CD4-positive, CD25-positive, alpha-beta regulatory T cell (primary cell): ENCODE measurements around the gene GSDME. TPM values are rescaled to one million over a fixed set of nuclear protein-coding genes. Genes with fewer than 3 reads are reported as not detected.

Experiments
- ATAC-seq, 2 donors: fragments of 150-1000 bp; cut with Tn5 transposase; one replicate each; pipeline ENCODE4 v1.10.0; 2021; ENCODE audit warnings: low read depth in 2 of 2, moderate number of reproducible peaks in 2 of 2, moderate library complexity in 1 of 2
- DNase-seq, 3 donors: peaks; one replicate each; pipeline versions ENCODE4 v3.0.0 to v3.0.0-alpha.2; 2012 to 2022; ENCODE audit warnings: mixed read lengths in 1 of 3
- H3K27ac ChIP-seq: one replicate; pipeline ENCODE4 v1.7.0; 2013; ENCODE audit warnings: mild to moderate bottlenecking, low read length; ENCODE audit not compliant: insufficient read depth, poor library complexity, severe bottlenecking
- H3K27me3 ChIP-seq: one replicate; pipeline ENCODE4 v1.7.0; 2013; ENCODE audit warnings: low read length; ENCODE audit not compliant: control insufficient read depth, insufficient read depth
- H3K36me3 ChIP-seq: one replicate; pipeline ENCODE4 v1.7.0; 2013; ENCODE audit warnings: mild to moderate bottlenecking, low read length, moderate library complexity; ENCODE audit not compliant: control insufficient read depth, insufficient read depth
- H3K4me1 ChIP-seq: 2 replicates; pipeline ENCODE4 v1.7.0; 2013; ENCODE audit warnings: mild to moderate bottlenecking, low read length; ENCODE audit not compliant: insufficient read depth, control insufficient read depth, poor library complexity, severe bottlenecking
- H3K4me3 ChIP-seq: one replicate; pipeline ENCODE4 v1.7.0; 2013; ENCODE audit warnings: low read depth, mild to moderate bottlenecking, low read length, moderate library complexity
- H3K9me3 ChIP-seq, 2 experiments: 1 replicate in 1 of 2; 2 replicates in 1 of 2; pipeline ENCODE4 v1.7.0; 2013; ENCODE audit warnings: low read length in 2 of 2, mild to moderate bottlenecking in 1 of 2, moderate library complexity in 1 of 2; ENCODE audit not compliant: control insufficient read depth in 2 of 2
- H3K27ac Mint-ChIP-seq, 3 donors: one replicate each; pipeline ENCODE4 v1.8.0; 2020 to 2022; ENCODE audit warnings: mild to moderate bottlenecking in 3 of 3, mixed read lengths in 3 of 3, moderate library complexity in 2 of 3
- H3K27me3 Mint-ChIP-seq: one replicate; pipeline ENCODE4 v1.8.0; 2022; ENCODE audit warnings: mild to moderate bottlenecking, mixed read lengths
- H3K36me3 Mint-ChIP-seq: one replicate; pipeline ENCODE4 v1.8.0; 2020; ENCODE audit warnings: mixed read lengths
- H3K4me1 Mint-ChIP-seq, 4 donors: one replicate each; pipeline ENCODE4 v1.8.0; 2020 to 2022; ENCODE audit warnings: mixed read lengths in 4 of 4, mild to moderate bottlenecking in 1 of 4
- H3K4me3 Mint-ChIP-seq, 4 donors: one replicate each; pipeline ENCODE4 v1.8.0; 2020 to 2022; ENCODE audit warnings: mild to moderate bottlenecking in 4 of 4, mixed read lengths in 4 of 4, moderate library complexity in 3 of 4
- H3K9me3 Mint-ChIP-seq, 7 donors: one replicate each; pipeline ENCODE4 v1.8.0; 2020 to 2022; ENCODE audit warnings: mixed read lengths in 7 of 7, mild to moderate bottlenecking in 3 of 7, moderate library complexity in 2 of 7
- polyA plus RNA-seq, 4 donors: library from polyadenylated mRNA; unstranded; fragments of 300-500 nt; fragmentation: Illumina TruSeq; gene quantifications; one replicate each; pipeline ENCODE4 v1.2.3, GENCODE V29; 2021
- total RNA-seq: library from RNA; stranded (reverse); gene quantifications from one replicate; pipeline ENCODE4 v1.2.3, GENCODE V29; 2022

GSDME gene
- total and polyA plus RNA-seq, 5 donors from 2014 or later, result 0.15 to 0.55 (median 0.38) TPM; not detected in 2

DNA sequence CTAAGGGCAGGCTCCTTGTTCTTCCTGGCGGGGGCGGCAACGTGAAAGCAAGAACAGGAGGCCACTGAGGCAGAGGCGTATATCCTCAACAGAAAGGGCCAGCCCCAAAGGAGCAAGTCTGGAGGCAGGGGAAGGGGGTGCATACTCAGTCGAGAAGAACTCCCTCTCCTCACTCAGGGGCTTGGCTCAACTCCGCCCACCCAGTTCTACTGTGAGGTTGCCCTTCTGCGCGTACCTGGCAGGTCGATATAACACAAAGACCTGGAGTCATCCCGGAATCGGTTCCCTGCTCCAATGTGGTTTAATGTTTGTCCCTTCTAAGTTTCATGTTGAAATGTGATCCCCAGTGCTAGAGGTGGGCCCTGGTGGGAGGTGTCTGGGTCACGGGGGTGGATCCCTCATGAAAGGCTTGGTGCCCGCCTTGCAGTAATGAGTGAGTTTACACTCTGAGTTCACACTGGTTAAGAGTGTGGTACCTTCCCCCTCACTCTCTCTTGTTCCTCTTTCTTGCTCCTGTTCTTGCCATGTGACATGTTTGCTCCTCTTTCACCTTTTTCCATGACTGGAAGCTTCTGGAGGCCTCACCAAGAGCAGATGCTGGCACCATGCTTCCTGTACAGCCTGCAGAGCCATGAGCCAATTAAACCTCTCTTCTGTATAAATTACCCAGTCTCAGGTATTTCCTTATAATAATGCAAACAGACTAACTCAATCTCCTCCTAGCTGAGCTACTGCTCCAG, 32.6 kb downstream of the GSDME start:
- Histone ChIP-seq H3K9me3 (no peaks in the 10 kb centered on the region), H3K27me3 (no peaks in the 10 kb centered on the region), H3K4me1 (no peaks in the 10 kb centered on the region), H3K27ac (no peak overlapping the region), H3K4me3 (no peak overlapping the region), H3K36me3 (no peaks in the 10 kb centered on the region)
- Mint-ChIP-seq H3K27ac (no peak overlapping the region), H3K4me3 (no peak overlapping the region), H3K27me3 (peaks cover 5% of the 10 kb centered on the region), H3K36me3 (no peaks in the 10 kb centered on the region), H3K9me3 (peaks cover 0 to 3% (median 0%) of the 10 kb centered on the region in 7 donors), H3K4me1 (peaks cover 0 to 12% (median 2%) of the 10 kb centered on the region in 4 donors)
- no peak for DNase-seq
- no peak for ATAC-seq

DNA sequence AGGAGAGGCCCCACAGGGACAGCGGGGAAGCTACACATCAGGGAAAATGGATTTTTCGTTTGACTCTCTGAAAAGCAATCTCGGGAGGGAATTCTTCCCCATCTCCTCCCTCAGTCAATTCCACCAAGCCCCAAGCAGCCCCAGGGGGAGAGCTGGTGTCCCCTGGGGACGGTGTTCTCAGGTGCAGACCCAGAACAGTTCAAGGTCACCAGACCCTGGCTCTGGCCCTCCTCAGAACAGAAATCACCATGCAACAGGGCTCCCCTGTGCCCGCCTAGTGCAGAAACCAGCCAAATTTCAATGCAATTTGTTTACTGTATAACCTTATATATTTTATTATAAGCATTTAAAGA, 34.1 kb downstream of the GSDME start:
- Histone ChIP-seq H3K27ac (no peak overlapping the region), H3K27me3 (no peaks in the 10 kb centered on the region), H3K4me3 (no peak overlapping the region), H3K9me3 (no peaks in the 10 kb centered on the region), H3K36me3 (no peaks in the 10 kb centered on the region), H3K4me1 (no peaks in the 10 kb centered on the region)
- H3K27ac Mint-ChIP-seq, result no peak overlapping the region
- no peak overlapping the region for H3K4me3 Mint-ChIP-seq
- no peaks in the 10 kb centered on the region for H3K36me3 Mint-ChIP-seq
- no peak for DNase-seq
- H3K9me3 Mint-ChIP-seq, result peaks cover 0 to 3% (median 0%) of the 10 kb centered on the region in 7 donors
- peaks cover 0 to 4% (median 0%) of the 10 kb centered on the region in 4 donors for H3K4me1 Mint-ChIP-seq
- peaks cover 5% of the 10 kb centered on the region for H3K27me3 Mint-ChIP-seq
- no peak for ATAC-seq

DNA sequence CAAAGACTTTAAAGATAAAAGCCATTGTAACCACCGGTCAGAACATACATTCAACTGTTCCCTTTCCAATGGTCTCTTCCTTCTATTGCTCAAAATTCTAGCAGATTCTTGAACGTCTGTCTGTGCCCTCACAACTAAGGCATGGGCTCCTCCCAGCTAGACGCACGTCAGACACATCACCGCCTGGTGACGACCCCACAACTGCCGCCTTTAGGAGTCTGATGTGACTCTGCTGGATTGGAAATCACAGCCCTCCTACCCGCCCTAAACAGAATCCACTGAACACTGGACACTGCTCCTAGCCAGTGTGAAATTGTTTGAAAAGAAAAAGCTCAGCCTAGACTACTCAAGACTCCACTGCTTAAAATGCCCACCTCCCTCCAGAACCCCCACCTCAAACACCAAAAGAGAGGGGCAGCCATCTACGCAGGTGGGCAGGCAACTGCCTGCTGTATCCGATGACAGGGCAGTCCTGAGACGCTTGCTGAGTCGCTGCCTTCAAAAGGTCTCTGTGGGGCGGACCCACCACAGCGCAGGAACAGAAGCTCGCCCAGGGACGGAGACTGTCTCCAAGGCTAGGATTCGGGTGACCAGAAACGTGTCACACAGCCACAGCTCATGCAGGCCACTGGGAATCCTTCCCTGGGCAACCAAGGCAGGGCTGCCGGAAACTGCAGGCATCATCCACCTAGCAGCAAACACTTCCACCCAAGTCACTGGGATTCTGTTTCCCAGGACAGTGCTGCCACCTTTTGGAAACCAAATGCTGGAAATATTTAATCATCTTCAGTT, 34.7 kb downstream of the GSDME start:
- H3K36me3 Mint-ChIP-seq, result no peaks in the 10 kb centered on the region
- H3K27ac Mint-ChIP-seq, result no peak overlapping the region
- H3K4me1 ChIP-seq, result no peaks in the 10 kb centered on the region
- no peaks in the 10 kb centered on the region for H3K36me3 ChIP-seq
- H3K9me3 Mint-ChIP-seq, result peaks cover 0 to 3% (median 0%) of the 10 kb centered on the region in 7 donors
- peaks cover 5% of the 10 kb centered on the region for H3K27me3 Mint-ChIP-seq
- DNase-seq (no peak), ATAC-seq (no peak)
- no peaks in the 10 kb centered on the region for H3K27me3 ChIP-seq
- no peak overlapping the region for H3K4me3 ChIP-seq
- H3K4me1 Mint-ChIP-seq, result peaks cover 0 to under 1% (median 0%) of the 10 kb centered on the region in 4 donors
- H3K4me3 Mint-ChIP-seq, result no peak overlapping the region
- H3K9me3 ChIP-seq, result no peaks in the 10 kb centered on the region
- no peak overlapping the region for H3K27ac ChIP-seq

DNA sequence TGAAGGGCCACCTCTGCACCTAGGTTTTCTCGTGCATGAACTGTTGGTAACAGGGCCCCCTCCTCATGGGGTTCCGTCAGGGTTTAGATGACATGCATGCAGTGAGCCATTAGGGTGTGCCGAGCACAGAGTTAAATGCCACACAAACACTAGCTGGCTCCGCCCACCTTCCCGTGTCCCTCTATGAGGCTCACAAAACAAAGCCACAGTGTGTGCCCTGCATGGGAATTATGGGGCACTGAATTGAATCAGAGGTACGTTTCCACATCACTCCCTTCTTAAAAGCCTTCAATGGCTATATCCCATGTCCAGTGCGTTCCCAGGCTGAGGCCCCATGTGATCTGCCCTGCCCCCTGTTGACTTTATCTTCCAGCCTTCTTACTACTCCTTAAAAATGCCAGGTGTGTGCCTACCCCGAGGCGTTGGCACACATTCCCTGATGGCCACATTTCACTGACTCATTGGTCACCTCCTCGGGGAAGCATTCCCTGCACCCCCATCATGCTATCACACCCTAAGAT, 35.7 kb downstream of the GSDME start:
- H3K4me3 Mint-ChIP-seq, result no peak overlapping the region
- H3K9me3 ChIP-seq, result no peaks in the 10 kb centered on the region
- no peaks in the 10 kb centered on the region for H3K36me3 ChIP-seq
- ATAC-seq, result no peak
- no peaks in the 10 kb centered on the region for H3K4me1 ChIP-seq
- no peak overlapping the region for H3K4me3 ChIP-seq
- no peaks in the 10 kb centered on the region for H3K4me1 Mint-ChIP-seq
- H3K27me3 Mint-ChIP-seq, result peaks cover 9% of the 10 kb centered on the region
- no peak overlapping the region for H3K27ac ChIP-seq
- no peak overlapping the region for H3K27ac Mint-ChIP-seq
- no peaks in the 10 kb centered on the region for H3K27me3 ChIP-seq
- no peak for DNase-seq
- no peaks in the 10 kb centered on the region for H3K36me3 Mint-ChIP-seq
- peaks cover 0 to 3% (median 0%) of the 10 kb centered on the region in 7 donors for H3K9me3 Mint-ChIP-seq

DNA sequence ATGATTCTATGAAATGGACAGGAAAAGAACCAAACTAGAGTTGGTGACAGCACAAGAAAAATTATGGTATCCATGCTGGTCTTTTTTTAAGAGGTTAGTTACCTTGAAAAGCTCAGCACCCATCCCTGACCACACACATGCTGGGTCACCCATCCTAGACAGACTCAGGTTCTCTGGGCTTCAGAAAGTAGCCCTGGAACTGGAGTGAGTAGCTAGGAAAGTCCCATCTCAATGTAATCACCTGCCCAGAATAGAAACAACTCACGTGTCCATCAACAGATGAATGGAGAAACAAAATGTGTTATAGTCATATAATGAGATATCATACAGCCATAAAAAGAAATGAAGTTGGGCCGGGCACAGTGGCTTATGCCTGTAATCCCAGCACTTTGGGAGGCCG, 37.0 kb downstream of the GSDME start:
- peaks cover 0 to 3% (median 0%) of the 10 kb centered on the region in 7 donors for H3K9me3 Mint-ChIP-seq
- no peaks in the 10 kb centered on the region for H3K36me3 Mint-ChIP-seq
- DNase-seq (no peak), ATAC-seq (no peak)
- H3K4me1 ChIP-seq, result no peaks in the 10 kb centered on the region
- no peak overlapping the region for H3K27ac Mint-ChIP-seq
- H3K4me3 Mint-ChIP-seq, result no peak overlapping the region
- H3K4me1 Mint-ChIP-seq, result peaks cover 0 to 6% (median 0%) of the 10 kb centered on the region in 4 donors
- H3K36me3 ChIP-seq, result no peaks in the 10 kb centered on the region
- H3K27me3 ChIP-seq, result no peaks in the 10 kb centered on the region
- H3K27me3 Mint-ChIP-seq, result peaks cover 7% of the 10 kb centered on the region
- no peak overlapping the region for H3K4me3 ChIP-seq
- no peak overlapping the region for H3K27ac ChIP-seq
- no peaks in the 10 kb centered on the region for H3K9me3 ChIP-seq

DNA sequence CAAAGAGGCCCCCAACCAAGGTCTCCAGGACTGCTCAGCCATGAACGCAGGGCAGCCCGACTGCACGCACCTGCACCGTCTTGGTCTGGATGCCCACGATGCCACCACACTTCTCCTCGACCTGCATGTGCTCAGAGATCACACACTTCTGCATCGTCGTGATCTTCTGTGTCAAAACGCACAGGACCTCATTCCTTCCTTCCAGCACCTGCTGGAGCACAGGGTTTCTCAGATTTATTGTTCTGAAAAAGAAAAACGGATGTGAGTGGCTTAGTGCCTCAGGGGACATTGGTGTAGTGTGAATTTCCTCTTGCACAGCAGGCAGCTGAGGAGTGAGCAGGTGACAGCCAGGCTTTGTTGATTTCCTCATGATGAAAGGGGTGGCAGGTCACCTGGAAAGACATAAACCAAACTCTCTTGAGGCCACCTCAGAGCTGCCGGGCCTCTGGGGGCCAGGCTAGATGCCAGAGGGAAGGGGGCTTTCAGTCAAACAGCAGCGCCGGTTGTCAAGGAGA, 38.2 kb downstream of the GSDME start:
- Histone ChIP-seq H3K27me3 (no peaks in the 10 kb centered on the region), H3K4me3 (no peak overlapping the region), H3K36me3 (no peaks in the 10 kb centered on the region), H3K4me1 (no peaks in the 10 kb centered on the region), H3K27ac (no peak overlapping the region), H3K9me3 (no peaks in the 10 kb centered on the region)
- no peak for DNase-seq
- Mint-ChIP-seq H3K36me3 (no peaks in the 10 kb centered on the region), H3K4me3 (peak overlapping the region in 1 of 4 donors; percentile 16), H3K27ac (no peak overlapping the region), H3K9me3 (no peaks in the 10 kb centered on the region), H3K4me1 (peaks cover 0 to 6% (median 0%) of the 10 kb centered on the region in 4 donors), H3K27me3 (peaks cover 7% of the 10 kb centered on the region)
- ATAC-seq, result peak; percentile 38 to 40

DNA sequence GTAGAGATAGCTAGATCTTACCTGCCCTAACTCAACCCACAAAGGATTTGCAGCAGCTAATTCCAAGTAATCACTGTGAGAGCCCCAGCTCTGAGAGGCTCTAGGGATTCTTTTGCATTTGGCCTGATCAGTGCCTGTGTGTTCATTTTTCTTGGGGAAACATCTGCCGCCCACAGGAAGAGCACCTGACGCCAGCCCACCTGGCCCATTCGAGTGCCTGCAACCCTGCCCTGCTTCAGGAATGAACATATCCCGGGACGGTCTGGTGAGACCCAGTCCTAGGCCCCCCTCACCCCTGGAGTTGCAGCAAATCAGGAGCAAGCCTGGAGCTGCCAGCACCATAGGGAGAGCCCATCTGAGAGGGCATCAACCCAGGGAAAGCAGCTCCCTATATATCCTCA, 38.8 kb downstream of the GSDME start:
- H3K9me3 ChIP-seq, result no peaks in the 10 kb centered on the region
- H3K4me1 Mint-ChIP-seq, result peaks cover 0 to 6% (median 0%) of the 10 kb centered on the region in 4 donors
- H3K4me3 ChIP-seq, result no peak overlapping the region
- DNase-seq (no peak), ATAC-seq (no peak)
- H3K36me3 ChIP-seq, result no peaks in the 10 kb centered on the region
- H3K9me3 Mint-ChIP-seq, result peaks cover 0 to 2% (median 0%) of the 10 kb centered on the region in 7 donors
- H3K4me3 Mint-ChIP-seq, result no peak overlapping the region
- H3K27ac ChIP-seq, result no peak overlapping the region
- H3K4me1 ChIP-seq, result no peaks in the 10 kb centered on the region
- no peaks in the 10 kb centered on the region for H3K27me3 ChIP-seq
- peaks cover 7% of the 10 kb centered on the region for H3K27me3 Mint-ChIP-seq
- H3K36me3 Mint-ChIP-seq, result no peaks in the 10 kb centered on the region
- no peak overlapping the region for H3K27ac Mint-ChIP-seq
